GM12891 (cell line): ENCODE measurements around the gene SHB.

Experiments used
- PAX5 ChIP-seq: IDR thresholded peaks from 2 replicates; pipeline ENCODE4 v1.6.1; 2011; ENCODE audit warnings: low read length, moderate library complexity, mild to moderate bottlenecking; ENCODE audit not compliant: insufficient read depth, severe bottlenecking
- POLR2A ChIP-seq: IDR thresholded peaks from 2 replicates; pipeline ENCODE4 v1.6.1; 2011; ENCODE audit warnings: low read depth, low read length, control low read depth
- POLR2AphosphoS5 ChIP-seq: IDR thresholded peaks from 2 replicates; pipeline ENCODE4 v1.6.1; 2011; ENCODE audit warnings: low read depth, low read length, control low read depth
- POU2F2 ChIP-seq: IDR thresholded peaks from 2 replicates; pipeline ENCODE4 v1.6.1; 2011; ENCODE audit warnings: low read depth, mild to moderate bottlenecking, control low read depth, low read length, moderate library complexity
- SPI1 ChIP-seq: IDR thresholded peaks from 2 replicates; pipeline ENCODE4 v1.6.1; 2011; ENCODE audit warnings: low read depth, low read length, control low read depth
- TAF1 ChIP-seq: IDR thresholded peaks from 2 replicates; pipeline ENCODE4 v1.6.1; 2011; ENCODE audit warnings: low read depth, low read length, control low read depth

DNA sequence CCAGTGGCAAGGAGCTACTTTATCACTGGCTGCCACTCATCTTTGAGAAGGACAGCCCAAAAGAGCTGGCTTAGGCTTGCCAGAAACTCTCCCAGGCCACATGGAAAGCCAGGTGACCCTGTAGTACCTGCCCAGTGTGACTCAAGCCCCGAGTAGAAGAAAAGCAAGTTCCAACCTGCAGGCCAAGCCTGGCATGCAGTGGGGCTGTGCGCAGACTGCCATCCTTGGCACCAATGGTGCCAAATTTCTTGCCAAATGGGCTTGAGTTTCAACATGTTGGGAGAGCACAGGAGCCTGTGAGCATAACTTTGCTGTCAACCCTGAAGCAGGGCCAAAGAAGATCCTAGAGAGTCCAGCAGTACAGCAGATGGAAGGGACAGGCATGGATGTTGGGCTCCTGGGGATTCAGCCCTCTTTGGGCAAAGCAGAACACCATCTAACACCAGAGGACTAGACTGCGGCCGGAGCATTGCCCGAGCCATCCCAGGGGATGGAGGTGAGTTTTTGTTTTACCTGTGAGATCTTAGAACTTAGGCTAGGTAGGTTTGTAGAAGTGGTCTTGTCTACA, 27.3 kb upstream of the SHB start:
- TF ChIP-seq POLR2AphosphoS5 = no peak
- TF ChIP-seq POLR2A = no peak
- TF ChIP-seq TAF1 = no peak
- TF ChIP-seq POU2F2 = no peak
- TF ChIP-seq SPI1 = no peak
- TF ChIP-seq PAX5 = no peak
